Measurements from ENCODE around the gene NAALADL2. TPM values are rescaled to one million over a fixed set of nuclear protein-coding genes. Genes with fewer than 3 reads are reported as not detected.

NAALADL2 gene
- polyA plus RNA-seq, 2 of the 4 experiments (the other 2 are of a cell fraction), result 0.09 to 0.28 TPM

GRCh38 chr3:175149675-175150074, 290.5 kb downstream of the NAALADL2 start:
- Histone ChIP-seq H3K27ac (no peak overlapping the region), H3K9me3 (no peaks in the 10 kb centered on the region), H3K4me2 (no peak overlapping the region), H3K4me3 (no peak overlapping the region), H3K4me1 (no peaks in the 10 kb centered on the region)
- DNase-seq (ENCODE audit: low read depth in 1 of 2, low spot score in 1 of 2), result no peak
- ChIA-PET POLR2A (no interaction called here), CTCF (no interaction called here)
- no peak for ATAC-seq
- FAIRE-seq, result no peak
- 45% methylated on average over 4 of the region's 4 CpGs for WGBS (ENCODE audit: missing lambda C conversion rate)
- TF ChIP-seq HMGXB4 (CRISPR knock-in tag; IDR thresholded peaks at IDR 0.05; ENCODE audit: borderline replicate concordance), result no peak
- no peak for TF ChIP-seq HOXB13 (CRISPR knock-in tag; IDR thresholded peaks at IDR 0.05; ENCODE audit: low read depth)
- no peak for TF ChIP-seq SREBF2 (IDR thresholded peaks at IDR 0.05)
- no peak for TF ChIP-seq POLR2AphosphoS2 (conservative IDR thresholded peaks at IDR 0.05; ENCODE audit: low read length)
- TF ChIP-seq RARB (CRISPR knock-in tag; IDR thresholded peaks at IDR 0.05), result no peak

- FAIRE-seq (no peak), ATAC-seq (no peak), DNase-seq (ENCODE audit: low read depth in 1 of 2, low spot score in 1 of 2) (no peak)
- no peak overlapping the region for H3K4me3 ChIP-seq
- no peak overlapping the region for H3K27ac ChIP-seq
- H3K4me1 ChIP-seq, result no peaks in the 10 kb centered on the region
- POLR2A ChIA-PET, result interaction anchor here (0.6 kb wide), 1 partner anchor 10 kb away, joined by 3 read pairs; no protein-coding TSS in a partner anchor
- H3K9me3 ChIP-seq, result no peaks in the 10 kb centered on the region
- H3K4me2 ChIP-seq, result no peak overlapping the region
- 39% methylated on average over 4 of the region's 4 CpGs for WGBS (ENCODE audit: missing lambda C conversion rate)
- no peak for TF ChIP-seq EHF (CRISPR knock-in tag; IDR thresholded peaks at IDR 0.05)
- TF ChIP-seq RAD21 (conservative IDR thresholded peaks at IDR 0.05 in 1 of 2, IDR thresholded peaks at IDR 0.05 in 1 of 2), result no peak
- no peak for TF ChIP-seq HES2 (IDR thresholded peaks at IDR 0.05)
- CTCF ChIA-PET, result no interaction called here
Observed at GRCh38 chr3:175150812-175151401, 291.8 kb downstream of the NAALADL2 start.

GRCh38 chr3:175153595-175153994, 294.5 kb downstream of the NAALADL2 start:
- Histone ChIP-seq H3K4me2 (no peak overlapping the region), H3K4me3 (no peak overlapping the region), H3K4me1 (no peaks in the 10 kb centered on the region), H3K27ac (no peak overlapping the region), H3K9me3 (no peaks in the 10 kb centered on the region)
- WGBS (ENCODE audit: missing lambda C conversion rate), result 42% methylated on average over 2 of the region's 2 CpGs
- FAIRE-seq (no peak), DNase-seq (ENCODE audit: low read depth in 1 of 2, low spot score in 1 of 2) (no peak), ATAC-seq (no peak)
- ChIA-PET POLR2A (no interaction called here), CTCF (no interaction called here)
- no peak for TF ChIP-seq JUN (IDR thresholded peaks at IDR 0.05)
- TF ChIP-seq CHD4 (IDR thresholded peaks at IDR 0.05; ENCODE audit: borderline replicate concordance), result no peak
- no peak for TF ChIP-seq EP300 (IDR thresholded peaks at IDR 0.05)
- no peak for TF ChIP-seq NR3C1 (IDR thresholded peaks at IDR 0.05)
- TF ChIP-seq PBX3 (IDR thresholded peaks at IDR 0.05), result no peak
- no peak for TF ChIP-seq NFE2L2 (conservative IDR thresholded peaks at IDR 0.05; ENCODE audit: low read length)
- TF ChIP-seq HOXB5 (CRISPR knock-in tag; IDR thresholded peaks at IDR 0.05), result no peak
- TF ChIP-seq ZFP36 (IDR thresholded peaks at IDR 0.05; ENCODE audit: borderline replicate concordance, partially characterized antibody), result no peak
- no peak for TF ChIP-seq BCL3 (IDR thresholded peaks at IDR 0.05)
- TF ChIP-seq ESRRA (IDR thresholded peaks at IDR 0.05; ENCODE audit: borderline replicate concordance, low read length), result no peak
- no peak for TF ChIP-seq HOXA7 (CRISPR knock-in tag; IDR thresholded peaks at IDR 0.05)
- no peak for TF ChIP-seq FOXS1 (CRISPR knock-in tag; IDR thresholded peaks at IDR 0.05)
- TF ChIP-seq USF2 (IDR thresholded peaks at IDR 0.05), result no peak
- TF ChIP-seq BHLHE40 (IDR thresholded peaks at IDR 0.05; ENCODE audit: low read depth, low read length), result no peak

Measured in A549 (cell line).